Astrocyte of the spinal cord (primary cell): ENCODE measurements around the gene EXD3.

Source experiments
- DNase-seq: peaks from one replicate; pipeline ENCODE4 v3.0.0; 2011; ENCODE audit warnings: low read depth, low spot score
- H3K4me3 ChIP-seq: 2 replicates; pipeline ENCODE4 v1.5.1; 2011; ENCODE audit warnings: low read depth, mild to moderate bottlenecking, low read length, moderate library complexity
- in situ Hi-C: cut with HindIII; loops from 2 replicates; pipeline ENCODE4 v1.10.0; 2017; ENCODE audit warnings: low sequenced_read_pairs
- TF ChIP-seq, protein P1 (sequence below): IDR thresholded peaks from 2 replicates; pipeline ENCODE4 v1.5.1; 2012; ENCODE audit warnings: low read depth, mild to moderate bottlenecking, low read length, inconsistent platforms

EXD3 gene

DNA sequence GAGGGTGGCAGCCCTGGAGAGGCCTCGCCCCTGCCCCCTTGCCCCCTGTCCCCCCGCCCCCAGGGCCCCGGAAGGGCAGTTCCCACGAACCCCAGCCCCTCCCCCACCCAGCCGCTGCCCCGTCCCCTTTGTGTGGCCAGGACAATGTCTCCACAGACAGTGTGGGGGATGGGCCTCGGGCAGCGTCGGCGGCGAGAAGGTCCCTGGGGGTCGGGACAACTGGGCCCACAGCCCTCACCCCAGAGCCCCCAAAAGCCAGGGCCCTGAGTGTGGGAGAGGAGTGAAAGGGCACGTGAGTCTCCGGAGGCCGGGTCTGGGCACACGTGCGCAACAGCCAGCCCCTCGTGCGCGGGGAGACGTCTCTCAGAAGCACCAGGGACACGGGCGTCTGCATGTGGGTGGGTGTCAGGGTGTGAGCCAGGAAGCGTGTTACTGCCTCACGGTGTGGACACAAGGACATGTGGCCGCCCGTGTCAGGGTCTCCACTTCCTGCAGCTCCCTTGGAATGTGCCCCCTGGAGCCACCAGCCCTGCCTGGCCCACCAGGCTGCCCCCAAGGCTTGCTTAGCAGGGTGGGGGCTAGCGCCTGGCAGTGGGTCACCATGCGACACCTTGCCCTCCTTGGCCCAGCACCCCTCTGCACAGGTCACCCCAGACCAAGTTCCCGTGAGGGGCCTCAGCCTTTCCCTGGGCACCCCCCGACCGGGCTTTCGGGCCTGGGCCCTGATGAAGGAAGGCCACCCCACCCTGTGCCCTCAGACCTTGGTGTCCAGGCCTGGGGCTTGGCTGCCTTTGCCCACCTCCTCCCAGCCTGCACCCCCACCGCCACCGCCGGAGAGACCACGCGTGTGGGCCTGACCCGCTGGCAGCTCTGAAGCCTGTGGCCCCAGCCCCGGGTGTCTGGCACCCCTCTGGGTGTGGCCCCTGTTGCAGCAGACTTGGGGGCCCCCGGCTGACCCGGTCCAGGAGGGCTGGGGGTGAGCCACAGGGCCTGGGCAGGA lies 108.1 kb downstream of the EXD3 start:
- no peak for DNase-seq
- H3K4me3 ChIP-seq = no peak overlapping the region
- TF ChIP-seq, protein P1, sequence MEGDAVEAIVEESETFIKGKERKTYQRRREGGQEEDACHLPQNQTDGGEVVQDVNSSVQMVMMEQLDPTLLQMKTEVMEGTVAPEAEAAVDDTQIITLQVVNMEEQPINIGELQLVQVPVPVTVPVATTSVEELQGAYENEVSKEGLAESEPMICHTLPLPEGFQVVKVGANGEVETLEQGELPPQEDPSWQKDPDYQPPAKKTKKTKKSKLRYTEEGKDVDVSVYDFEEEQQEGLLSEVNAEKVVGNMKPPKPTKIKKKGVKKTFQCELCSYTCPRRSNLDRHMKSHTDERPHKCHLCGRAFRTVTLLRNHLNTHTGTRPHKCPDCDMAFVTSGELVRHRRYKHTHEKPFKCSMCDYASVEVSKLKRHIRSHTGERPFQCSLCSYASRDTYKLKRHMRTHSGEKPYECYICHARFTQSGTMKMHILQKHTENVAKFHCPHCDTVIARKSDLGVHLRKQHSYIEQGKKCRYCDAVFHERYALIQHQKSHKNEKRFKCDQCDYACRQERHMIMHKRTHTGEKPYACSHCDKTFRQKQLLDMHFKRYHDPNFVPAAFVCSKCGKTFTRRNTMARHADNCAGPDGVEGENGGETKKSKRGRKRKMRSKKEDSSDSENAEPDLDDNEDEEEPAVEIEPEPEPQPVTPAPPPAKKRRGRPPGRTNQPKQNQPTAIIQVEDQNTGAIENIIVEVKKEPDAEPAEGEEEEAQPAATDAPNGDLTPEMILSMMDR = no peak
- in situ Hi-C loops = no loop called here

DNA sequence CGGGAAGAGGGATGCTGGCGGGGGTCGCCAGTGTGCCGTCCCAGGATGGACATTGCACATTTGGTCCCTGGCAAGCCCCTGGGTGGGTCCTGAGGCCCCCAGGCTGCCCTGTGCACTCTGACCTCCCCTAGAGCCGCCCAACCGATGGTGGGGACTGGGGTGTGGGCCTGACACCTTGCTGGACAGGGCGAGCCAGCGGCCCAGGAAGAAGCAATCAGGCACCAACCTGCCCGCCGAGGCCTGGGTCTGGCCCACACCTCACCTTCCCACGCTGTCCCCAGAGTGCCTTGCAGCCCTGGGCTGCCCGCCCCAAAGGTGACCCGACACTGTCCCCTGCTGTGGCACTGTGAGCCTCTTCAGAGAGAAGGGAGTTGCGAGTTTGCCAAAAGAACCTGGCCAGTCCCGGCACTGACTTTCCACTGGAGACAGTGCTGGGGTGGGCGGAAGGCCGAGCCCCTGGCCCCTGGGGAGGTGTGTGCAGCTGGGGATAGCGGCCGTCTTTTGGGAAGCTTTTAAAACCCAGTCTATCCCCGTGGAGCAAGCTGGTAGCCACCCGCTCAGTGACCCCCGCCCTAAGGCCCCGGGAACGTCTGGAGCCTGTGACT lies 108.9 kb downstream of the EXD3 start:
- DNase-seq = no peak
- in situ Hi-C loops = no loop called here
- TF ChIP-seq, protein P1 = no peak
- no peak overlapping the region for H3K4me3 ChIP-seq

DNA sequence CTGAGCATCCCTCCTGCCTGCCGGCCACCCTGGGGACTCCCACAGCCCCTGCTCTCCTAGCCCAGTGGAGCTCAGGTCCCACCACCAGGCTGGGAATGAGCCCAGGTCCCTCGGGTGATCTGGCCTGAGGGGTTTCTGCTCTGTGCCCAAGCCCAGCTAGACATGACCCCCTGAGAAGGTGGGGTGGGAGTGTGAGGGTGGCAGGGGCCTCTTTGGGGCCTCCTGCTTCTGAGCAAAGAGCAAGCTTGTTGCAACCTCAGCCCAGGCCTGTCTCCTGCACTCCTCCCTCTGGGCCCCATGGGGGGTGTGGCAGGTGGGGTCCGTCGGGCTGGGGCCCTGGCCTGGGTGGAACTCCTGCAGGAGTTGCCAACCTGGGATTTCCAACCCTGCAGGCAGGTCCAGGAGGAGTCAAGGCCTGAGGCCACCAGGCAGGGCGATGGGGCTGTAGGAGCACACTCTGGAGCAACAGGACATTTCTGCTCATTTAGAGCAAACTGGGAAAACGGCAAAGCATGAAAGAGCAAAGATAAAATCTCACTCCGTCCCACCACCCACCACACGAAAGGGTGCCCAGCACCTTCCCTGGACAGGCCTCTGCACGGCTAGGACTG lies 109.5 kb downstream of the EXD3 start:
- TF ChIP-seq, protein P1 = no peak
- H3K4me3 ChIP-seq = no peak overlapping the region
- no peak for DNase-seq
- in situ Hi-C loops = no loop called here

DNA sequence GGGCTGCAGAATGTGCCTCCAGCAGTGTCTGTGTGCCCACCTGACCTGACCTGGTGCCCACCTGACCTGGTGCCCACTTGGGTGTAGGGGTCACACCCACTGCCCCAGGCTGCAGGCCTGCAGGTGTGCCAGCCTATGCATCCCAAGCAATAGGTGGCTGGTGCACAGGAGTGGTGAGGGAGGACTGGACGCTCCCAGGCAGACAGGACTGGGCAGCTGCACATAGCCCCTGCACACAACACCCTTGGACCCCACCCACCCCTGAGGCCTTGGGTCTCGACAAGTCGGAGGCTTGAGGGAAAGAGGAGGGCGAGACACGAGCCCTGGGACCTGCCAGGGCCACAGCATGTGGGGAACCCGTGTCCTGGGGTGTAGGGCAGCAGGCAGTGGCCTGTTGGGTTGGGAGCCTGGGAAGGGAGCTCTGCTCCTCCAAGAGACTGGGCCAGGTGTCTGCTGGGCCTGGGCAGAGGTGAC lies 110.1 kb downstream of the EXD3 start:
- TF ChIP-seq, protein P1 = no peak
- in situ Hi-C loops = no loop called here
- no peak for DNase-seq
- H3K4me3 ChIP-seq = no peak overlapping the region

DNA sequence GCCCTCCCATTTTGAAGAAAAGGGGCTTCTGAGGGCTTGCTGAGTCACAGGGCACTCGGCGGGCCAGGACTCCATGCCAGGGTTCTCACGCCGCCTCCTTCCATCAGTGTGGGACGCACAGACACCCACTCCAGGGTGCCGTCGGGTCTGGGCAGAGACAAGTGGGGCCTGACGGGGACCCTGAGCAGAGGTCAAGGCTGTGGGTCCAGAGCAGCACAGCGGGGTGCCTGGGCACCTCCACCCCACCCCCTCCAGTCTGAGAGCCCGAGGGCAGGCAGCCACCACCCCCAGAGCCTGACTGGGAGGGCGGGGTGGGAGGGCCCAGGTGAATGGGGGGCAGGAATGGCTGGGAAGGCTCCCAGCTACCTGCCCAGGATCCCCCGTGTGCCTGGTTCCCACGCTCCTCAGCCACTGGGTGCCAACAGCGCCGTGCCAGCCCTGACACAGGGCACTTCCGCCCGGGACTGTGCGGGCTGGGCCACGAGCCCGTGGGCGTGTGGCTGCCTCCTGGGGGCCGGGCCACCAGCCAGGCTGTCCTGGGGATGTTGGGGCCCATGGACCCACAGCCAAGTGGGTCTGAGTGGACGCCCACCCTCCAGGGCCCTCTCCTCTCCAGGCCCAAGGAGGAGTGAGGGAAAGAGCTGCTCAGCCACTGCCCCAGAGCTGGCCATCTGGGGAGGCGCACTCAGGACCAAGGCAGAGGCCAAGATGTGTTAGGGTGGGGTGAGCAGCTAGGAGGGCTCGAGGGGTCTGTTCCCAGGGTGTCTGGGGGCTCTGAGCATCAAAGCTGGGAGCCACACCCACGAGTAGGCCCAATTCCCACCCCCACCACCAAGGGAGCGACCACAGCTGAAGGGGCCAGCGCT lies 110.7 kb downstream of the EXD3 start:
- no peak overlapping the region for H3K4me3 ChIP-seq
- in situ Hi-C loops = no loop called here
- TF ChIP-seq, protein P1 = no peak
- DNase-seq = no peak
